NCI-H2227 treated with DMSO at 0.1 percent for 48 hours (cell line): ENCODE measurements around the gene CTNND1.

Source experiments
- DNase-seq: peaks from one replicate; lab custom pipeline; 2025; lab: John Stamatoyannopoulos, UW

Gene CTNND1

GRCh38 chr11:57762235-57762861 lies 746 bp downstream of the CTNND1 start:
- peak; percentile 48 for DNase-seq

DNA sequence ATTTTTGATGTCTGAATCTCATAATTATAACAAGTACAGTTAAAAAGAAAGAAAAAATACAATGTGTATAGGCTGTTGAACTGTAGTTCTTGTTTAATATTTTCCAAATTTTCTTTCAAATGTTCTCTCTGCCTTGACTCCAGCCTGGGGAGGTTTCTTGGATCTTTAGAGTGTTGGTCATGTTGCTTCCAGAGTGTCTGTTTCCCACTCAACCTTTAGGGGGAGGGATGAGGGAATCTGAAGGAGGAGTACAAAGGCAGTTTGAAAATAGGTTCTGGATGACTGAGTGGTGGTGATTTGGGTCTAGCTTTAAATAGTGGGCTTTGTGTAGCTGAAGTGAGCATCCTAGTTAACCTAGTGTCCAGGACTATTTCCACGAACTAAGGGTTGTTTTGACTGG lies 2.0 kb downstream of the CTNND1 start:
- DNase-seq: peak; percentile 33

- DNase-seq: no peak
These were observed 2.4 kb downstream of the CTNND1 start for GRCh38 chr11:57764021-57764420.

DNA sequence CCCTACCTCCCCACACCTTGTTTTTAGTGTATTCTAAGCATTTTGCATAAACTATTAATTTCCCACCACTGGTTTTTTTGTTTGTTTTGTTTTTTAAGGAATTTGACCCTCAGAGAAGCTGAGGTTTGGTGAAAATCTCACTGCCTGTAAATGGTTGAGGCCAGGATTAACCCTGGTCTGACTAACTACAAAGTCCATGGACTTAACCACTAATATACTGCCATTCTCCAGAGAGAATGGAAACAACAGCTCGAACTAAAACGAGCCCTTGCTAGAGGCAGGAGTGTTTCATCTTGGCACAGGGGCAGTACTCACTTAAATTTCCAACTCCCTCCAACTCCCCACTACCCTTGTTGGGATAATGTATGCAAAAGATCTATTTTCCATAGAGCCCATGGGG lies 3.0 kb downstream of the CTNND1 start:
- DNase-seq: no peak

GRCh38 chr11:57764972-57765371 lies 3.4 kb downstream of the CTNND1 start:
- DNase-seq: no peak

- DNase-seq: no peak
These were observed 9.2 kb downstream of the CTNND1 start for GRCh38 chr11:57770793-57771192.

GRCh38 chr11:57771365-57771764 lies 9.8 kb downstream of the CTNND1 start:
- no peak for DNase-seq

- no peak for DNase-seq
These were observed 11.0 kb downstream of the CTNND1 start for GRCh38 chr11:57772562-57772961.

GRCh38 chr11:57773026-57773598 lies 11.5 kb downstream of the CTNND1 start:
- DNase-seq: no peak

DNA sequence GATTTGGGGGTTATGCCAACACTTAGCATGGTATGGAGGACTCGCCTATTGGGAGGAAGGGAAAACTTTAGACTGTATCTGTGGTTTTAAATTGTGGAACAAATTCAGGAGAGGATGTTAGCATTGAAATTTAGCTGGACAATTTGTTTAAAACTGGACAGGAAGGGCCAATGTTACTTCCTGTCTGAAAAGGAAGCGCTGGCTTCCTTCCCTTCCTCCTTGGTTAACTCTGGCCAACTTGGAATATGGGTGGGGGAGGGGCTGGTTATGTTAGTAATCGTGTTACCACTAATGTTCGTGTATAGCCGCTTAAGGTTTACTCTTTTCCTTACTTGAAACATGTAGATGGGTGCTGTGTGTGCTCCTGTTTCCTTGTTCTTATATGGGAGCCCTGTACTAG lies 13.9 kb downstream of the CTNND1 start:
- DNase-seq: no peak

- DNase-seq: no peak
These were observed 14.5 kb downstream of the CTNND1 start for GRCh38 chr11:57776031-57776521.

DNA sequence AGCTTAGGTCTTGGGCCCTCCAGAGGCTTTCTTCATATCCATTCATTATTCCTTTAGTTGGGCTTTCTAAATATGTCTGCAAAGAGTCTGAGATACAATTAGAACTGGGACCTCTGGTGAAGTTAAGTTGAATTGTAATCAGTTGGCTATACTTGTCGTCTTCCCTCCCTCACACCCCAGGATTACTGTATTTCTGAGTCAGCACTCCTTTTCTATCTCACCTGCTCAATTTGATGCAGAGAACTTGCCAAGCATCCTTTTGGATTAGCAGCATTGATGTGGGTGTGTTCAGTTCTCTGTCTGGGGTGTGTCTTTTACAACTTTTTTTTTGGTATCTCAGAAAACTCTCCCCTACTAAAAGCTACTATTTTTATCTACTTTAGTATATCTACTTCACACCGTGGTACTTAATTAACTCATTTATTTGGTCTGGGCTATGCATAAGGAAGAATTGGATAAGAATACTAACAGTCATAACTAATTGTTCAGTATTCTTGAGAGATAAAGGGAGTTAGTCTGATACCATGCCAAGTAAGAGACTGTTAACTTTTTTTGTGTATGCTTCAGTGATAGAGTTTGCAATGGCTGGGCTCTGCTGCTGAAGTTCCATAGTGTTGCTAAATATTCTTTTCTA lies 15.1 kb downstream of the CTNND1 start:
- no peak for DNase-seq

- no peak for DNase-seq
These were observed 16.3 kb downstream of the CTNND1 start for GRCh38 chr11:57777969-57778317.

DNA sequence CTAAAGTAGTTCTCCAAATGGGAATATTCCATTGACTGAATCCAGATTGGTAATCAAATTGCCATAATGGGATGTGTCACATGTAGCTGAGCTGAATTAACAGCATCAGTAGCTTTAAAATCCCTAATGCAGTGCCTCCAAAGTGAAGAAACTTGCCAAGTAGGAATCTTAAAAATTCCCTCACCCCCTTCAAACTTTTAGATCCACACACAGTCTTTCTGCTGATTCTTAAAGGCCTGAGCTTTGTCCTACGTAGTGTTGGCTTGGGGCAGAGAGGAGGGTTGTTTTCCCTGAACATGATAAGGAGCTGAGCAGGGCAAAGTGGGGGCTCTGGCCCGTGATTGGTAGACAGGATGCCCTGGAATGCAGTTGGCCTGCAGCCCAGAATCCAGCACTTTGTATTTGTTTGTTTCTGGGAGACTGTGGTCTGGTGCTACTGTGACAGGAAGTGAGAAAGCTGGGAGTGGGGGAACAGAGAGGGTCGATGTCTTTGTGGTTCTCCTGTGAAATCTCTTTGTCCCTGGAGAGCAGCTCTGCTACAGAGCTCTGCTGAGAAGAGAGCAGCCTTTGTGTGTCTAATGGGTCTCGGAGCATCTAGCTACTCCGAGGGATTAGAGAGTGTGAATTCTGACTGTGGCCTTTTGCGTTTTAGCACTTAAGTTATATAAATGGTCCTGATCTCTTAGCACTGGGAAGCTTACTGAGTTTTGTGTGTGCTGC lies 16.9 kb downstream of the CTNND1 start:
- peak; percentile 78 for DNase-seq

GRCh38 chr11:57779276-57779675 lies 17.7 kb downstream of the CTNND1 start:
- no peak for DNase-seq

DNA sequence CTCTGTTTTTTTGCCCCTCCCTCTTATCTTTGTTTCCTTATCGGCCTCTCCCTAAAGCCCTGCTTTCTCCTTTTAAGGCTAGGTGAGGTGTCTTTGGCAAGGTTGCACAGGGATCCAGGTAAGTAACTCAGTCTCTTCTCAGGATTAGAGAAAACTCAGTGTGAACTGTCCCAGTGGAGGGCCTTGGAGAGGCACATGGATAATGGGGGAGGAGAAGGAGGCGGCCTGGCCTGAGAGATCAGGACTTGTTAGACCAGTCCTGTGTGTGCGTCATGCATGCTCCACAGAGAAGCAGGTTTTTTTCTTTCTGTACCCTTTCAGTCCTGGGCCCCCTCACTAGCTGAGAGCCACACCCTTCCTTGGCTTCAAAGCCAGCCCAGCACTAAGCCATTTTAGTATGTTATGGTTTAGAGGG lies 19.9 kb downstream of the CTNND1 start:
- no peak for DNase-seq

DNA sequence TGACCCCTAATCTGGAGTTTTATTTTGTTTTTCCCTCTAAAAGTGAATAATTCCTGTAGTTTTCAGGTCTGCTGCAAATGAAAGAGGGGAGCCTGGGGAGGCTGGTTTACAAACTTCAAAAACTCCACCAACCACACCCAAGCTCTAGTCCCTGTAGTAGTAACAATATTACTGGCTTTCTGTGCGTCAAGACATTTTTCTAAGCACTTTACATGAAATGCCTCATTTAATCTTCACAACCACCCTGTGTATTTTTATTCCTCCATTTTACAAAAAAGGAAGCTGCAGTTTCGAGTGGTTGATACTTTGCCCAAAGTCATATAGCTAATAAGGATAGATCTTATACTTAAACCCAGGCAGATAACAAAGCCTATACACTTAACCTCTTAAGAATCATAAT lies 23.5 kb downstream of the CTNND1 start:
- DNase-seq: no peak

- no peak for DNase-seq
These were observed 24.8 kb downstream of the CTNND1 start for GRCh38 chr11:57786436-57786835.

- no peak for DNase-seq
These were observed 25.5 kb downstream of the CTNND1 start for GRCh38 chr11:57787006-57787604.

DNA sequence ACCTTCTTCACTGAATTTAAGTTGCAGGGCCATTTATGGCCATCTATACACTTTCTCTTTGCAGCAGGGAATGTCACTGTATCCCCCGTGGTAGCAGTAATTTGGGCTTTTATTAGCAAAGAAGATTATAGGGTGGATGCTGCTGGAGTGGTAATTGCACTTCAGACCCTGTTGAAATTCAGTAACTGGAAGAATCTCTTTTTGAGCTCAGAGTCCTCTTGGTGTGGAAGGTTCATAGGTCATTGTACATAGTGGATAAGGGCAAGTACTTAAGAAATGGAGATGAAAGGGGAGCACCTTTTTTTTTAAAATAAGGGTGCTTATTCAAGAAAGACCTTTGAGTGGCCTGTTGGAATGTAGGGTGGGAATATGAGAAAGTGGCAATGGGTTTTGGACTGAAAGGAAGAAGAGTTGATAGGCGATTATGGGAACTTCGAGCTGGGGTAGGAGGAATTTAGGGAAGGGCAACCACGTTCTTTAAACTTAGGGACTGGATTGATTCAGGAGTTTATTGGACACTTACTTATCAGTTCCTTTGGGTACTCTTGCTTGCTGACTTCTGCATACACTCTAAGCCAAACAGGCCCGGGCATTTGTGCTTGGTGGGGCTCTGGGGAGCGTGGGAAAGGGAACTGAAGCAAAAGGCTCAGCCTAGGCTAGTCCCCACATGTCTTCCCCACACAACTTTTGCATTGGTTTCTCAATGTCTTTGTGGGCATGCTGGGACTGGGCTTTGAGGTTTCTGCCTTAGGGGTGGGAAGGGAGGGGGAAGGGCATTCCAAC lies 26.5 kb downstream of the CTNND1 start:
- DNase-seq: peak; percentile 93

GRCh38 chr11:57788703-57789088 lies 27.1 kb downstream of the CTNND1 start:
- DNase-seq: no peak
